SKM-1 (cell line): ENCODE data around the gene RAB35.

ENCODE experiments used
- DNase-seq: peaks from one replicate; lab custom pipeline; 2025; ENCODE audit not compliant: unreplicated experiment; lab: John Stamatoyannopoulos, UW

The RAB35 gene

GRCh38 chr12:120090206-120090605, 26.3 kb downstream of the RAB35 start:
- no peak for DNase-seq

DNA sequence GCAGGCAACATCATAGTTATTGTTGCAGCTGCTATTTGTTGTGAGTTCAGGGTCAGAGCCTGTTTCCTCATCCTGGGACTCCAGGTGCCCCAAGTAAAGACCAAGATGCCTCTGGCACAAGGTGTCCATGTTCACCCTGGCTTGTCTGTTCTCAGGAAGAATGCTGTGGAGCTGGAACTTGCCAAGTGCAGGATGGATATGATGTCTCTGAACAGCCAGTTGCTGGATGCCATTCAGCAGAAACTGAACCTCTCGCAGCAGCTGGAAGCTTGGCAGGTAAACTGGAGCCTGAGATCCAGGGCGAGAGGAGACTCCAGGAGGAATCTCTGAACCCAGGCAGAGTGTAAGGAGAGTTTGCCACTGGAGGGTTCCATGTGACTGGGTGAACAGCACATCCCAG, 26.8 kb downstream of the RAB35 start:
- no peak for DNase-seq

- no peak for DNase-seq
Measured at GRCh38 chr12:120089105-120089504, 27.4 kb downstream of the RAB35 start.

DNA sequence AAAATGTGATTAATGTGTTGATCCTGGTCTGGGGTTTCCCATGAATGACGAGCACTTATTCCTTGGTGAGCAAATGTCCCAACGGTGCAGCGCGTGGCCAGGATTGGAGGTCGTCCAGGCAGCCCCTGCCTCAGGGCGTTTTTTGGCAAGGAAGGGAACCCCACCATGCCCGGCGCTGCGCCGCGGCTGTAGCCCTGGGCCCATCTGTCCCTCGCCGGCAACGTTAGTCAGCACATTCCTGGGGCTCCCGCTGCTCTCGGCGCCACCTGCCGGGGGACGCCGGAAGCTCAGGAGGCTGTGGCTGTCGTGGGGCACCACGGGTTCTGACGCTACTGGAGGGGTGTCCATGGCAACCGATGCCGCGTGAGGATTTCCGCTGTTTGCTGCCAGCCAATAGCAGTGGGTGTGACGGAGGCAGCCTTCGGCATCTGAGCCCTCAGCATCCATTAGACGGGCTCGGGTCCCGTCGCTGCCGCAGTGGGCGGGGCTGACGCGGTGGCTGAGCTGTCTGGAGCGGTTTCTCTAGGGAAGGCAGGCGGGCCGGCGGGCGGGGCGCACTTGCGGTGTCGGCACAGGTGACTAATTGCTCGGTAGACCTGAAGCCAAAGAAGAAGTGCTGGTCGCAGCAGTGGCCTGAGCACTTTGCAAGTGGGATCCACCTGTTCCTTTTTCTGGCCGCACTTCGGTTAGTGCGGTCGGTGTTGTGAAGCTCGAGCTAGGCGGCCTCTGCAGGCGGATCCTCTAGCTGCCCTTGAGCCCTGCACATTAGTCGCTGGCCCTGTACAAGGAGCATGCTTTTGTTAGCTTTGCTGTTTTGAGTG, 29.5 kb downstream of the RAB35 start:
- peak; percentile 70 for DNase-seq

DNA sequence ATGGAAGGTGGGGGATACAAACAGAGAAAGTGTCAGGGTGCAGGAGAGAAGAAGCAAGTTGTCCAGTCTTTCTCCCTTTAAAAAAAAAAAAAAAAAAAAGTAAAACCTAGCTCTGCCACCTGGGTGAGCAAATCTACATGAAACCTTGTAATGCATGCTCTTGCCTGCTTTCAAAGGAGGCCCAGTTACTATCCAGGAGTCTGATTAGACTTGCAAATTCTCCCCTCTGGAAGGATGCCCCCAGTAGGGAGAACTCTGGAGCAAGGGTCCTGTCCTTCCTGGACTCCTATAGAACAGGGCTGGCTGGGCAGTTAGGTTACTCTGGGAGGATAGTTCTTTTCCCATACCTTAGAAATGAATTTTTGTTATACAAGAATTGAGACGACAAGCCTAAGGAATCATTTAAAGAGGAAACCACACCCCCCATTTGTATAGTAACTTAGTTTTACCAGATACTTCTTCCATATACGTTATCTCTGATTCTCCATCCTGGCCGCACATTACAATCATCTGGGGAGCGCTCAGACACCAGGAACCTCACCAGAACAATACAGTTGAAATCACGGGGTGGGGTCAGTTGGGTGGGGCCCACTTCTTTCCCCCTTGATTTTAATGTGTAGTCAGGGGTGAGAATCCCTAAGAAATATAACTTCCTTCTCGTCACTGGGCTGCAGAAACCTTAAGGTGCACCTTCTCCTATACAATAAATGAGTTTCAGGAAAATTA, 30.5 kb downstream of the RAB35 start:
- no peak for DNase-seq

GRCh38 chr12:120081641-120082040, 34.9 kb downstream of the RAB35 start:
- no peak for DNase-seq

GRCh38 chr12:120079411-120080400, 36.8 kb downstream of the RAB35 start:
- DNase-seq: no peak

GRCh38 chr12:120078868-120079267, 37.7 kb downstream of the RAB35 start:
- DNase-seq: no peak

- no peak for DNase-seq
Measured at GRCh38 chr12:120077260-120077659, 39.3 kb downstream of the RAB35 start.

- DNase-seq: no peak
Measured at GRCh38 chr12:120076651-120077050, 39.9 kb downstream of the RAB35 start.

- DNase-seq: no peak
Measured at GRCh38 chr12:120075034-120075616, 41.4 kb downstream of the RAB35 start.

GRCh38 chr12:120072472-120073249, 43.9 kb downstream of the RAB35 start:
- no peak for DNase-seq

- no peak for DNase-seq
Measured at GRCh38 chr12:120071493-120072020, 45.0 kb downstream of the RAB35 start.

DNA sequence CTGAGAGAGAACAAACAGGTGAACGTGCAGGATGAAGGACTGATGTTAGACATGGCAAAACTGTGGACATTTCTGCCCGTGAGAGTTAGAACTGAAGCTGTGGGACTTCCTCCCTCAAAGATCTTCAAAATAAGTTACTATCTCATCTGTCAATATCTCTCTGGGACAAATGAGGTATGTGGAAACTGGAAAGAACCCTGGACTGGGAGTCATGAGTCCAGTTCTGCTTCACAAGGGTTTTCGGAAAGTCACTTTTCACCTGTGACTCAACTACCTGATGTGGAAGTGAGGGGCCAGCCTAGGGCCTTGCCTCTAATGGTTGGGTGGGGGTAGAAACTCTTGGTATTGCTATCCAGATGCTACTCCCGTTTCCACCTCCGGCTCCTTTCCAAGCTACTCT, 47.3 kb downstream of the RAB35 start:
- no peak for DNase-seq

DNA sequence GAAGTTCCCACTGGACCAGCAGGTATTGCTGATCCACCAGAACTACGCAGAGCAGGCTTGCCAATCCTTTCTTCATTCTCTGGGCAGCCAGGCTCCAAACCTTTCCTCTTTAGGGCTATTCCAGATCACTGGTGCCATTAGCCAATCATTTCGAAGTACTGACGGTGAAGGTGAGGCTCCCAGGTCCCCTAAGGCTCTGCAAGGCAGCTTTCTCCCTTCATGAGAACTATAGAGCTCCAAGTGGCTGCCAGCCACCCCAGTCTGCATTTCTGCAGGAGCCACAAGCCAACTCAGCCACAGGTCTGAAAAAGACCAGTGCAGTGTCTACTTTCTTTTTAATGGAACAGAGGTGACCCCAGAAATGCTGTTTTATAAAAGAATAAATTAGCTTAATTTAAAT, 48.7 kb downstream of the RAB35 start:
- no peak for DNase-seq

- no peak for DNase-seq
Measured at GRCh38 chr12:120067084-120067869, 49.3 kb downstream of the RAB35 start.

- DNase-seq: no peak
Measured at GRCh38 chr12:120066341-120066740, 50.2 kb downstream of the RAB35 start.

- DNase-seq: no peak
Measured at GRCh38 chr12:120065472-120065871, 51.1 kb downstream of the RAB35 start.
